Measurements from ENCODE around the gene TSPYL4. TPM values are rescaled to one million over a fixed set of nuclear protein-coding genes. Genes with fewer than 3 reads are reported as not detected.

Gene TSPYL4
- total RNA-seq, 3 donors from 2014 or later = 6.1 to 16.8 (median 9.5) TPM

GRCh38 chr6:116251568-116252384, 2.1 kb downstream of the TSPYL4 start:
- H3K4me3 ChIP-seq = no peak overlapping the region
- no peaks in the 10 kb centered on the region for H3K9me3 ChIP-seq
- peaks cover 4% of the 10 kb centered on the region for H3K4me1 ChIP-seq (ENCODE audit: low read depth)
- no peak for DNase-seq
- intact Hi-C loops (cut with DNase I, micrococcal nuclease) = no loop called here
- TF ChIP-seq CTCF (IDR thresholded peaks at IDR 0.05) = no peak
- no peaks in the 10 kb centered on the region for H3K36me3 ChIP-seq (ENCODE audit: low read depth)
- no peak for ATAC-seq

GRCh38 chr6:116248577-116248976, 5.3 kb downstream of the TSPYL4 start:
- no peak for ATAC-seq
- TF ChIP-seq CTCF (IDR thresholded peaks at IDR 0.05) = no peak
- H3K4me1 ChIP-seq (ENCODE audit: low read depth) = peaks cover 4% of the 10 kb centered on the region
- no peak for DNase-seq
- intact Hi-C loops (cut with DNase I, micrococcal nuclease) = no loop called here
- no peaks in the 10 kb centered on the region for H3K36me3 ChIP-seq (ENCODE audit: low read depth)
- no peaks in the 10 kb centered on the region for H3K9me3 ChIP-seq
- H3K4me3 ChIP-seq = no peak overlapping the region

- ATAC-seq (no peak), DNase-seq (no peak)
- Histone ChIP-seq H3K4me3 (no peak overlapping the region), H3K4me1 (ENCODE audit: low read depth) (no peaks in the 10 kb centered on the region), H3K9me3 (no peaks in the 10 kb centered on the region), H3K36me3 (ENCODE audit: low read depth) (no peaks in the 10 kb centered on the region)
- TF ChIP-seq CTCF (IDR thresholded peaks at IDR 0.05) = no peak
- intact Hi-C loops (cut with DNase I, micrococcal nuclease) = no loop called here
Observed at GRCh38 chr6:116247285-116247684, 6.6 kb downstream of the TSPYL4 start.

- intact Hi-C loops (cut with DNase I, micrococcal nuclease) = no loop called here
- Histone ChIP-seq H3K9me3 (no peaks in the 10 kb centered on the region), H3K4me1 (ENCODE audit: low read depth) (no peaks in the 10 kb centered on the region), H3K36me3 (ENCODE audit: low read depth) (no peaks in the 10 kb centered on the region), H3K4me3 (no peak overlapping the region)
- no peak for DNase-seq
- no peak for ATAC-seq
- no peak for TF ChIP-seq CTCF (IDR thresholded peaks at IDR 0.05)
Observed at GRCh38 chr6:116246089-116246488, 7.8 kb downstream of the TSPYL4 start.

- Histone ChIP-seq H3K4me3 (no peak overlapping the region), H3K36me3 (ENCODE audit: low read depth) (no peaks in the 10 kb centered on the region), H3K4me1 (ENCODE audit: low read depth) (no peaks in the 10 kb centered on the region), H3K9me3 (no peaks in the 10 kb centered on the region)
- DNase-seq = peak in 1 of 3 donors; percentile 22
- intact Hi-C loops (cut with DNase I, micrococcal nuclease) = no loop called here
- ATAC-seq = peak; percentile 77
- no peak for TF ChIP-seq CTCF (IDR thresholded peaks at IDR 0.05)
Observed at GRCh38 chr6:116244284-116244683, 9.6 kb downstream of the TSPYL4 start.

Measured in mucosa of descending colon (tissue), 3 donors.